Femur (tissue), 1 donor: ENCODE data around the gene KLHL29.

Experiments used
- DNase-seq: peaks from one replicate; pipeline ENCODE4 v3.0.0-alpha.2; 2017

KLHL29 gene

DNA sequence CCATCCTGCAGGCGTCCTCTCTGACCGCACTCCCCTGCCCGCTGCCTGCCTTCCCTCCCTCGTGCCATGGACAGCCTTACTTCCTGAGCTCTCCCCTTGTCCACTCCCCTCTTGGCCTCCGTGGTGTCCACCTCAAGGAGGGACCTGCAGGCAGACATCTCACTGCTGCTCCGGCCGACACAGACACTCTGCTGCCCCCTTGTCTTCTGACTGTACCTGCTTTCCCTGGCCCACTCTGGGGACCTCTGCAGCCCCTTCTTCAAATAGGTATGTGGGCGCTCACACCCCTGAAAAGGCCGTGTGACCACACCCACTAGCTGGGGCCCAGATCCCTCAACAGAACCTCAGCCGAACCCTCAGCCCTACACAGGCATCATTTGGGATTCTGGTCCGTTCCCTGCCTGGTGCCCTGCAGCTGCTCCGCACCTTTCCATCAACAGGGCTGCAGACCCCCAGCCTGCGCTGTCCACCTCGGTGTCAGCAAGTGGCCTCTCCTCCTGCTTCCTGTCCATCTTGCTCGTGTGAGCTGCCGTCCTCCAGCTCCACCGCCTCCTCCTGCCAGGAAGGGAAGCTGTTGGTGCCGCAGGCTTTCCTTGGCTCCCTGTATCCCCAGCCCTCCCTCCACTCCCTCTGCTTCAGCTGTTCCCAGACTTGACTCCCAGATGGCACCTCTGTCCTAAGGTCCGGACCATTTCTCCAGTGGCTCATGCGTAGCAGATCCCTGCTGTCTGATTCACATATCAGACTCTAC, 94.1 kb downstream of the KLHL29 start:
- DNase-seq: no peak

DNA sequence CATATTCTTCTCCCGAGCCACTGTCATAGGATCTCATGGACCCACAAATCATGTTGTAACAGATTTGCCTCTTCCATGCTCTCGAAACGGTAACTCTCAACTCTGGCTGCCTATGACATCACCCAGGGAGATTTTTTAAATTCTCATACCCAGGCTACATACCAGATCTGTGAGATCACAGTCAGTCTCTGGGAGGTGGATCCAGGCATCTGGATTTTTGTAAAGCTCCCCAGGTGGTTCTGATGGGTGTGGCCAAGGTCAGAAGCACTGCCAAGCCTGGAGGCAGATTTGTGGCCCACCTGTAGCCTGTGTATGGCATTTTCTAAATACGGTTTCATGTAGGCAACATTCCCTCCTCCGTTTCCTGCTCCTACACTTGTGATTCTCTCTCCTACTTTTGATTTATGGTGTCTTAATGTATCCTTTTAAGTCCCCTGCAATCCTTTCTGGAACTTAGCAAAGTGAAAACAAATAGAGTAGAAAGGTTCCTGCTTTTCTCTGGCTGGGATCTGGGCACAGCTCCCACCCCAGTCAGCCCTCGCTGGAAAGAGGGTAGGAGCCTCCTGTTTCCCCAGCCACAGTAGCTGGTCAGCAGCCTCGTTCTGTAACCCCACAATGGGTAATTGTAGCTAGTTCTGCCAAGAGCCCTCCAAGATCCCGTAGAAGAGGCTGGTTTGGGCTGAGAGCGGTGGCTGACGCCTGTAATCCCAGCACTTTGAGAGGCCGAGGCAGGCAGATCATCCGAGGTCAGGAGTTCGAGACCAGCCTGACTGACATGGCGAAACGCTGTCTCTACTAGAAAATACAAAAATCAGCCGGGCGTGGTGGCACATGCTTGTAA, 96.2 kb downstream of the KLHL29 start:
- DNase-seq: no peak

GRCh38 chr2:23482188-23482587, 97.2 kb downstream of the KLHL29 start:
- DNase-seq: no peak

- DNase-seq: no peak
These were observed 97.6 kb downstream of the KLHL29 start for GRCh38 chr2:23482607-23483006.

DNA sequence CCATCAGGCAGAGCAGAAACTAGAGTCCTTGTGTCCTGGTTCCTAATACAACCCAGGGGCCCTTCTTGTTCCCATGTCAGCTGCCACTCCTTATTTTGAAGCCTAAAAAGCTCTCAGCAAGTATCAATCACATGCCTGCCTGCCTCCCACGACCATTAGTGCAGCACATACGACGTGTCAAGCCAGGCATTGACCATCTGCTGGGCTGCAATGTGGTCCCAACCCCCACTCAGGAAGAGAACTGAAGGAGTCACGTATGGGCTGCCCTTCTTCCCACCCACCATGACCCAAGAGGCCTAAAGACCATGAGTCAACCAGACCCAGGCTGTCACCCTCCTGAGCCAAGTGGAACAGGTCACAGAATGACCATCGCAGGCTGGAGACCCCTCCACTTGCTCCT, 98.8 kb downstream of the KLHL29 start:
- no peak for DNase-seq

GRCh38 chr2:23484275-23484674, 99.3 kb downstream of the KLHL29 start:
- no peak for DNase-seq

DNA sequence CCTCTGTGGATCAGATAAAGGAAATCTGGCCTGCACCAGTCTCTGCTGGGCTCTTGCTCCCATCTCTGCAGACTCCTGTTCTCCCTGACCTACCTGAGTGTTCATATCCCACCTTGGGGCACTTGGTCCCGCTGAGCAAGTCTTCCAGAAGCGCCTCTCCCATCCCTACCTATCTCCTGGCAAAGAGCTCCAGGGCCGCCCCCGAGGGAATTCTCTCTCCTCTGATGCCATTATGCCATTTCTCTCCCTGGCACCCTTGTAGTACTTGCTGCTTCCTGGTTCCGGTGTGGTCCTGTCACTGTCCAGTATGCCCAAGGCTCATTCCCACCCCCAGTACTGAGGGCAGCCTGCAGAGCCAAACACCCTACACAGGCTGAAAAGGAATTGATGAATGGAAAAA, 99.8 kb downstream of the KLHL29 start:
- DNase-seq: no peak

DNA sequence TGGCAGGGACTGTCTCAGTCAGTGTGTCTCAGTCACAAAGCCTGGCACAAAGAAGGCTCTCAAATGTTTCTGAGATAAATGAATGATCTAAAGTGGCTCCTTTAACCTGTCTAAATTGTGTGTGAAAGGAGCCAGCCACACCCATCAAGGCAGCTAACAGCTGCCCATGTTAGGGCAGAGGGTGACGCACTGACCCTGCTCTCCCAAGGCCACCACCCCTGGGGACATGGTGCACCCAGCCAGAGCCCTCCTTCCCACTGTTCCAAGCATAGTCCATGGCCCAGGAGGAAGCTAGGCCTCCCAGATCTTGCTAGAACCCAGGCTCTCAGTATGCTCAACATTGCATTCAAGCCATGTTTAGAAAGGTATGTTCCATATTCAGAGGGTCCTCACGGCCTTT, 100.3 kb downstream of the KLHL29 start:
- no peak for DNase-seq

DNA sequence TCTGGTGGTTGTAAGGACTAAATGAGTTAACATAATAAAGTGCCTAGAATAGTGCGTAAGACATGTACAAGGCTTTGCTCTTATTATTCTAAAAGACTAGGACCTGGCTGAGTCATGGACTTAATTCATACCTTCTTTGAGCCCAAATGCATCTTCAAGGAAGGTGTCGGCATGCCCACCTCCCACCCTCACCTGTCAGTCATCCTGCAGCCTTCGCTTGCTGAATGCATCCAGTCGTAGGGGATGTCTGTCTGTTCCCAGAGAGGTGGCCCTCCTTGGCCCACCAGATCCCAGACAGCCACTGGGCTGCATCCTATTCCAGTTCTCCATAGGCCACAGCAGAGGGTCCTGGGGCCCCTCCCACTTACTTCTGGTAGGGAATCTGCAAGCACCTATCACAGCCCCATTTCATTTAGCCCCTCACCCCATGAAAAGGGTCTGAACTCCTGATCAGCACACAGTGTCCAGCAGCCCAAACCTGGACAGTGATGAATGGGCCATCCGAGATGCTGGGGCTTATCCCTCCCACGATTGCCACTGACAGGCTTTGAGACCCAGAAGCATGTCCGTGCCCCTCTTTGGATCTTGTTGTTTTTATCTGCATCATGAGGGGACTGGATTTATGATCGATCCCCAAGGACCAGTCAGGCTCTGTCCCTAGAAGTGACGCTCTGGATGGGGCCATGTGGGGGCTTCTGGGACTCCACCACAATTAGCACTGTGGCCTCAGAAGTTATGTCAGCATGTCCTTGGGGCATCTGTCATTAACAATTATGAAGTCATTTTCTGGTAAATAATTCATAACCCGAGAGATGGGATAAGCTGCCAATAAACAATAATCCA, 101.1 kb downstream of the KLHL29 start:
- no peak for DNase-seq

DNA sequence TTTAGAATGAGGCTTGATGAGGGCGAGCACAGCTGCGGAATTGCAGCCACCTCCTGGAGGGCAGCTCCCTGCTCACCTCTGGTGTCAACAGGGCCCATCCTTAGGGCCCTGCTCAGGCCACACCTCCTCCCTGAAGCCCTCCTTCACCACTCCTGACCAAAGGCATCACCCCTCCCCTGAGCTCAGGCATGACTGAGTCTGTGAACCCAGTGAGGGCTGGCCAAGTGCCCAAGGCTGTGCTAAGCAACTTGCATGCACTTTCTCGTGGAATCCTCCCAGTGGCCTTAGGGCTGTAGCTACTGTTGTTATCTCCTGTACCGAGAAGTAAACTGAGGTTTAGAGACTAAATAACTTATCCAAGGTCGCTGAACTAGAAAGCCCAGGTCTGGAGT, 101.7 kb downstream of the KLHL29 start:
- no peak for DNase-seq

GRCh38 chr2:23487735-23488492, 102.9 kb downstream of the KLHL29 start:
- peak; percentile 43 for DNase-seq

DNA sequence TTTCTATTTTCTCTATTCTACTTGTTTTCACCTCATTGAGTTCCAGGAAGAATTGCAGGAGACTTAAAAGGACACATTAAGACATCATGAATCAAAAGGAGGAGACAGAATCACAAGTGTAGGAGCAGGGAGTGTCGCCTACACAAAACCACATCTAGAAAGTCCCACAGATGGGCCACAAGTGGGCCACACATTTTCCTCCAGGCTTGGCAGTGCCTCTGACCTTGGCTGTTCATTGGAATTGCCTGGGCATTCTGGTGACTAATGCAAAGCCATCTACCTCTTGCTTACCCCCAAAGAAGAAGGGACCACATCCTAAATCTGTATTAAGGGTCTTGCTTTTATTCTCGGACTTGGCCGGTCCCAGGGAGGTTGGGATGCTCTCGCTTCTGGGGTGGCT, 103.6 kb downstream of the KLHL29 start:
- no peak for DNase-seq

GRCh38 chr2:23489471-23490322, 104.7 kb downstream of the KLHL29 start:
- DNase-seq: no peak

DNA sequence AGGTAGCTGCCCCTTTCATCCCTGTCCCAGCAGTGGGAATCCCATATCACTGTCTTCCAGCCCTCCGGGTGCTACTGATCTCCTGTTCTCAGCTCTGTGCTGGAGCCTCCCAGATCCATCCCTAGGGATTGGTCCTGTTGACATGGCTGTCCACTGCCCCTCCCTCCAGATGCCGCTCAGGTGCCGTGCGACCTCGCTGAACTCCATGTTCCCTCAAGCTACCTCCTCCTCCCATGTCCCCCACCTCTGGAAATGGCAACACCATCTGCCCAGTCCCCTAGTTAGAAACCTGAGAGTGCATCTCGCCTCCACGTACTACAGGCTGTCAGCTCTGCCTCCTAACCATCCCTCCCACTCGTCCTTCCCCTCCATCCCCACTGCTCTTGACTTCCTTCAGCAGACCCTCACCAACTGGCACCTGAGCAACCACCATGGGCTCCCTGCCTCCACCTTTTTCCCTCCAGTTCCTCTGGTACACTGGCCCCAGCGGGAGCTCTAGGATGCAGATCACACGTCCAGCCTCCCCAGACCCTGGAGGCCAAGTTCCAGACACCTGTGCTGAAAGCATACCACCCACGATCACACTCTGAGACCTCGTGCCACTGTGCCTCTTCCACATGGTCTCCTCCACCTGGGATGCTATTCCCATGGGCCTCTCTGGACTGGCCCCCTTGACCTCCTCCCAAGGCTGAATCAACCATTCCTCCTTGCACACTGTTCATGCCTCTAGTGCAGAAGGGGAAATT, 106.8 kb downstream of the KLHL29 start:
- DNase-seq: no peak

DNA sequence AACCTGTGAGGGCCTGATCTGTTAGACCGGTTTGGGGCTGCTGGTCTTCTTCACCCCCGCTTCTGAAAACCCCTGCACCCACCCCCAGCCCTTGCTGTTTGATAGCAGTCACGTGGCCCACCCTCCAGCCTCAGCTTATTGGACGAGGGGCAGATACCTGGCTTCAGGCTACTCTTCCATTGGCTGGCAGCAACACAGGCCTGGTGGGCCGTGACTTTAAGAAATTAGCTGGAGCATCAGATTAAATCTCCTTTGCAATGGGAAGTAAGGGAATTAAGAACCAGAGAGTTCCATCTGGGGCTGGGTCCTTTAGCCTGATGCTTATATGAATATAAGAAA, 107.3 kb downstream of the KLHL29 start:
- DNase-seq: no peak

GRCh38 chr2:23492921-23493320, 107.9 kb downstream of the KLHL29 start:
- no peak for DNase-seq

DNA sequence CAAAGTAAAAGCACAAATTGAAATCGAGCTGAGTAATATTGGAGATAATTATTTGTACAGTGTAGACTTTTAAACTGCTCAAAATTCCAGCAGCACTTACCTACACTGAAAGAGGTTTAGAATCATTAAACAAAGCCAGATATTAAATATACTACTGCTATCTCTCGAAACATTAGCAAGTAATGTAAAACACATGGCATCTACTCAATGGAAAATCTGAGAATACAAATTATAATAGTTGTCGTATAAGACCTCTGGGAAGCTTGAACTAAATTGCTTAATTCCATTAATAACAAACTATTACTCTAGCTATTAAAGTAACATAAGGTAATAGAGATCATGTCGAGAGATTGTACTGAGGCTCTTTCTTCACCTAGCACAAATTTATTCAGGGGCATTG, 108.9 kb downstream of the KLHL29 start:
- no peak for DNase-seq

- no peak for DNase-seq
These were observed 109.3 kb downstream of the KLHL29 start for GRCh38 chr2:23494286-23494685.

GRCh38 chr2:23495661-23496114, 110.7 kb downstream of the KLHL29 start:
- peak; percentile 52 for DNase-seq

DNA sequence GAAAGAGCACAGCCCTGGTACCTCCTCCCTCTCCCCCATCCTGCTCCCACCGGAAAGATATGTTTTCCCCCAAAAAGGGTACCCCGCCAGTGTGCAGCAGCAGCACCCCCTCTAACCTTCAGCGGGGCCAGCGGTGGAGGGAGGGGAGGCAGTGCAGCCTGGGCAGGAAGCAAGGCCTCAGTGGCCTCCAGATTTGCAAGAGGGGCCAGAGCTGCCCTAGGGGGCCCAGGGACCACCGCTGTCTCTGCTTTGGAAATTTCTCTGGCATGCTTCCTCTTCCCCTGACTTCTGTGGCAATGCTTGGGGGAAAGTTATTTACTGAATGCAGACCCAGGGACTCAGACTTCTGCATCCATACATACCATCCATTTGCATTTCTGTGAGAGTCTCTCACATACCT, 111.5 kb downstream of the KLHL29 start:
- DNase-seq: no peak

DNA sequence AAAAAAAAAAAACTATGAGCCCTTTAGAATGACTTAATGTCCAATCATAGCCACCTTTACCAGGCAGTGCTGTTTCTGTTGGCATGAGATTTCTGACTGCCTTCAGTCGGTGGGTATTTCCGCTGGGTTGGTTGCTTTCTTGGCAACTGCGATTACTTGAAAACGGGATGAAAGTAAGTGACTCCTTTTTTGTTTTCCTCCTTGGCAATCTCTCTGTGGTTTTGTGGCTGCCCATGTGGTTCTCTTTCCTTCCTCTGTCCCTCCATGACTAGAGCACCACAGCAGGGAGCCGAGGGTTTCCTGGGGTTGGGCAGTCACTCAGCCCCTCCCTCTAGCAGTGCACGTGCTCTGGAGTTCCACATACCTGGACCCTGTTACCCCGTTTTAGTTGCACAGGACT, 112.1 kb downstream of the KLHL29 start:
- DNase-seq: peak; percentile 70
